ENCODE results near the gene ING3. TPM values are rescaled to one million over a fixed set of nuclear protein-coding genes. Genes with fewer than 3 reads are reported as not detected.

ING3 gene
- total RNA-seq, 3 donors from 2014 or later, result 14.6 to 19.0 (median 19.0) TPM

DNA sequence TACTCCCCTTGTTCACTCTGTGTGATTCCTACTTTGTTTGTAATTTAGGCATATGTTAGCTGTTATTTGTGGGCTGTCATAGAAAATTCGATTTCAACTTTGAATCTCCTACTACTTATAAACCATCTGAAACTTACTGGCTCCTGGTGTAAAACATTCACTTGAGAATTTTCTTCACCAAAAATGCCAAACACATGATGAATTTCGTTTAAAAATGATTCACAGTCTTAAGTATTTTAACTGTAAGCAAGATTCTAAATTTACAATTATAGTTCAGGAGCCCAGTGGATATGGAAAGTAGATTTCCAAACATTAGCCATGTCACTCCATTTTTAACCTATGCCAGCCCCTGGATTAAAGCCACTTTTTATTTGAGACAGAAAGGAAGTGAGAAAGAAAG lies 41.0 kb downstream of the ING3 start:
- Histone ChIP-seq H3K36me3 (no peaks in the 10 kb centered on the region), H3K27ac (peak overlapping the region in 1 of 2 donors; percentile 28), H3K4me3 (peak overlapping the region; percentile 51 to 65 (median 53)), H3K27me3 (peaks cover 0 to 7% of the 10 kb centered on the region in 2 donors), H3K9me3 (no peaks in the 10 kb centered on the region), H3K4me1 (no peaks in the 10 kb centered on the region)
- no peak for DNase-seq (ENCODE audit: low spot score in 2 of 2)
- intact Hi-C loops (cut with DNase I; ENCODE audit: low total_unique reads), result no loop called here
- TF ChIP-seq POLR2A (IDR thresholded peaks at IDR 0.05), result no peak
- TF ChIP-seq, protein P1, sequence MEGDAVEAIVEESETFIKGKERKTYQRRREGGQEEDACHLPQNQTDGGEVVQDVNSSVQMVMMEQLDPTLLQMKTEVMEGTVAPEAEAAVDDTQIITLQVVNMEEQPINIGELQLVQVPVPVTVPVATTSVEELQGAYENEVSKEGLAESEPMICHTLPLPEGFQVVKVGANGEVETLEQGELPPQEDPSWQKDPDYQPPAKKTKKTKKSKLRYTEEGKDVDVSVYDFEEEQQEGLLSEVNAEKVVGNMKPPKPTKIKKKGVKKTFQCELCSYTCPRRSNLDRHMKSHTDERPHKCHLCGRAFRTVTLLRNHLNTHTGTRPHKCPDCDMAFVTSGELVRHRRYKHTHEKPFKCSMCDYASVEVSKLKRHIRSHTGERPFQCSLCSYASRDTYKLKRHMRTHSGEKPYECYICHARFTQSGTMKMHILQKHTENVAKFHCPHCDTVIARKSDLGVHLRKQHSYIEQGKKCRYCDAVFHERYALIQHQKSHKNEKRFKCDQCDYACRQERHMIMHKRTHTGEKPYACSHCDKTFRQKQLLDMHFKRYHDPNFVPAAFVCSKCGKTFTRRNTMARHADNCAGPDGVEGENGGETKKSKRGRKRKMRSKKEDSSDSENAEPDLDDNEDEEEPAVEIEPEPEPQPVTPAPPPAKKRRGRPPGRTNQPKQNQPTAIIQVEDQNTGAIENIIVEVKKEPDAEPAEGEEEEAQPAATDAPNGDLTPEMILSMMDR (IDR thresholded peaks at IDR 0.05), result no peak
- TF ChIP-seq POLR2AphosphoS5 (IDR thresholded peaks at IDR 0.05), result no peak

DNA sequence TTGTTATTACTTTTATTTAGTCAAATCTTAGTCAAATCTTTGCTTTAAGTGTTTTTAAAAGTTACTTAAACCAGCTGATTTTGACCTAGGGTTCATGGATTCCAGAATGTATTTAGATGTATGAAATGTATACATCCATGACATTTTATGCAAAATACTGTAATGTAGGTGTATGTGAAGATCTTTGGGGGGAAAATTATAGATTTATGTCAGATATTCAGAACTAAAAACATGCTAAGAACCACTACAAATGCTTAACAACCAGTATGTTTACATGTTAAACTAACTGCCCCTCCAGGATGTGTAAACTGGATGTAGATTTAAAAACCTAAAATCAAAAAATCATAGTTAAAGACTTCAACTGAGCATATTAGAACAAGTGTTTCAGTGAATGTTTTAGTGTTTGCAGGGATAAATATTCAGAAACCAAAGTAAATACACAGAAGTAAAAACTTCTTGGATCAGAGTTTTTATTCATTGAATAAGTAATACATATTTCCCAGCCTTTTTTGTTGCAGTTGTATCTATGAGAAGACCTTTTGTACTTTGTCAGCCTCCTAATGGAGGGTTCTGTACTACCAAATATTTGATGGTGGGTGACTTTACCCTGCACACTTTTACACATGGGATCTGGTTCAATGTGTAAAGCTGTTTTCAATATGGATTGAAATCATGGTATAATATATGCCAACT lies 41.8 kb downstream of the ING3 start:
- DNase-seq (ENCODE audit: low spot score in 2 of 2), result no peak
- no peak for TF ChIP-seq POLR2AphosphoS5 (IDR thresholded peaks at IDR 0.05)
- TF ChIP-seq, protein P1 (IDR thresholded peaks at IDR 0.05), result no peak
- Histone ChIP-seq H3K9me3 (no peaks in the 10 kb centered on the region), H3K36me3 (no peaks in the 10 kb centered on the region), H3K27me3 (peaks cover 0 to 7% of the 10 kb centered on the region in 2 donors), H3K27ac (peak overlapping the region in 1 of 2 donors; percentile 27), H3K4me1 (no peaks in the 10 kb centered on the region), H3K4me3 (peak overlapping the region in 2 of 3 donors; percentile 11 to 51)
- intact Hi-C loops (cut with DNase I; ENCODE audit: low total_unique reads), result no loop called here

DNA sequence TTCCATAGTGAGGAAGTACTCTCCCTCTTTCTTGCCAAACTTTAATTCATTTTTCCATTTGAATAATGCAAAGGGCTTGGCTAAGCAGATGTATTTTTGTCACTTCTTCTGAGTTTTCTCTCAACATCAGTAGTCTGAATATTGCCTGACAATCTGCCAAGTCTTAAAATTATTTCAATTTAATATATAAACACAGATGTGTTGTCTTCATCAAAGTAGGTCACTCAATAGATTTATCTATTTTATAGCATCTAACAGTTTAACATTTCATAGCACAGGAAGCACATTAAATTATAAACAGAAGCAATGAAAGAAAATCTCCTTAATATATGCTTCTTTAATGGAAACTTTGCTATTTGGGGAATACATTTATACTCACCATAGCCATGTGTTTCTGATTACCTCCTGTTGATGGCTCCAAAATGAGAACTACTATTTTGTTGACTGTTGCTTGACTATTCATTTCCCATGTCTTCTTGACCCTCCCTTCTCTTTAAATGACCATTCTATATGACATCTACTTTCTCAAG lies 42.5 kb downstream of the ING3 start:
- no peaks in the 10 kb centered on the region for H3K4me1 ChIP-seq
- DNase-seq (ENCODE audit: low spot score in 2 of 2), result no peak
- peaks cover 0 to 7% of the 10 kb centered on the region in 2 donors for H3K27me3 ChIP-seq
- H3K9me3 ChIP-seq, result no peaks in the 10 kb centered on the region
- no peak for TF ChIP-seq POLR2AphosphoS5 (IDR thresholded peaks at IDR 0.05)
- TF ChIP-seq, protein P1 (IDR thresholded peaks at IDR 0.05), result no peak
- no peaks in the 10 kb centered on the region for H3K36me3 ChIP-seq
- no peak overlapping the region for H3K4me3 ChIP-seq
- intact Hi-C loops (cut with DNase I; ENCODE audit: low total_unique reads), result no loop called here
- no peak overlapping the region for H3K27ac ChIP-seq

DNA sequence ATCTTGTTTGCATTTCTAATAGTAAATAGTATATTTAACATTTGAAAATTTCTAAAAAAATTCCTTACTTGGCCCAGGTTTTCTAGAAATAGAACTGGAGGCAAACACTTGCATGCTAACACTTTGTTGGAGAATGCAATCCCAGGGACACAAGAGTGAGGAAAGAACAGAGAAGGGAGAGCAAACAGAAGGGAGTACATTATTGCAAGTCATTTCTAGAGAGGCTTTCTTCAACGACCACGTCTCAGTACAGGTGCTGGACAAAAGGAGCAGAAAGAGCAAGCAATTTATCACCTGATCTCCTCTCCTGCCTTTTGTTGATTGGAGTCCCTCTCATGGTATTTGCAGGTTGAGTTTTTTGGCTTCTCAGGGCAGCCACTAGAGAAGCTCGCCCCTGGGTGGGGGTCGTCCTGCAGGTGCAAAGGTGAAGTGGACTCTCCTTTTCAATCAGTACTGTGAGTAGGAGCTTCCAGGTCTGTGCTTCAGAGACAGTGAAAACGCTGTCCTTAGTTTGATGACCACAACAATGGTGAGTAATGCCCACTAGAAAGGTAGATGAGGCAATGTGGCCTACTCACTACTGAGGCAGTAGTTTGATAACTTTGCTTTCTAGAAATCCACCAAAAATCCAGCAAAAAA lies 43.1 kb downstream of the ING3 start:
- Histone ChIP-seq H3K27me3 (peaks cover 0 to 7% of the 10 kb centered on the region in 2 donors), H3K27ac (no peak overlapping the region), H3K4me1 (no peaks in the 10 kb centered on the region), H3K9me3 (no peaks in the 10 kb centered on the region), H3K36me3 (no peaks in the 10 kb centered on the region), H3K4me3 (no peak overlapping the region)
- no peak for DNase-seq (ENCODE audit: low spot score in 2 of 2)
- intact Hi-C loops (cut with DNase I; ENCODE audit: low total_unique reads), result no loop called here
- no peak for TF ChIP-seq POLR2A (IDR thresholded peaks at IDR 0.05)
- TF ChIP-seq, protein P1 (IDR thresholded peaks at IDR 0.05), result no peak
- no peak for TF ChIP-seq POLR2AphosphoS5 (IDR thresholded peaks at IDR 0.05)
